ENCODE results near the gene PTPRD. TPM values are rescaled to one million over a fixed set of nuclear protein-coding genes. Genes with fewer than 3 reads are reported as not detected.

PTPRD gene
- total RNA-seq, 4 donors from 2014 or later = 19.6 to 78.9 (median 45.6) TPM

- Histone ChIP-seq H3K36me3 (no peaks in the 10 kb centered on the region), H3K27me3 (no peaks in the 10 kb centered on the region), H3K4me1 (no peaks in the 10 kb centered on the region), H3K9me3 (no peaks in the 10 kb centered on the region), H3K4me3 (replicated peaks in 1 of 3) (no peak overlapping the region), H3K27ac (no peak overlapping the region)
- TF ChIP-seq CTCF (IDR thresholded peaks at IDR 0.05) (no peak), POLR2A (IDR thresholded peaks at IDR 0.05) (no peak)
- DNase-seq = no peak
- intact Hi-C loops (cut with DNase I) = no loop called here
Observed at GRCh38 chr9:10003047-10003446, 609.8 kb downstream of the PTPRD start.

GRCh38 chr9:10000669-10001068, 612.1 kb downstream of the PTPRD start:
- 87 to 89% methylated on average over 9 of the region's 9 CpGs for WGBS, 2 donors
- H3K36me3 ChIP-seq = no peaks in the 10 kb centered on the region
- no peaks in the 10 kb centered on the region for H3K27me3 ChIP-seq
- H3K27ac ChIP-seq = no peak overlapping the region
- intact Hi-C loops (cut with DNase I) = no loop called here
- no peaks in the 10 kb centered on the region for H3K4me1 ChIP-seq
- DNase-seq = no peak
- H3K4me3 ChIP-seq (replicated peaks in 1 of 3) = no peak overlapping the region
- no peak for TF ChIP-seq CTCF (IDR thresholded peaks at IDR 0.05)
- TF ChIP-seq POLR2A (IDR thresholded peaks at IDR 0.05) = no peak
- no peaks in the 10 kb centered on the region for H3K9me3 ChIP-seq

GRCh38 chr9:9998491-9999287, 614.1 kb downstream of the PTPRD start:
- intact Hi-C loops (cut with DNase I) = no loop called here
- Histone ChIP-seq H3K9me3 (no peaks in the 10 kb centered on the region), H3K4me1 (no peaks in the 10 kb centered on the region), H3K36me3 (no peaks in the 10 kb centered on the region), H3K4me3 (replicated peaks in 1 of 3) (no peak overlapping the region), H3K27me3 (no peaks in the 10 kb centered on the region), H3K27ac (no peak overlapping the region)
- 29 to 36% methylated on average over 8 of the region's 8 CpGs for WGBS, 2 donors
- TF ChIP-seq POLR2A (IDR thresholded peaks at IDR 0.05) (no peak), CTCF (IDR thresholded peaks at IDR 0.05) (no peak)
- DNase-seq = no peak

- intact Hi-C loops (cut with DNase I) = no loop called here
- no peak overlapping the region for H3K27ac ChIP-seq
Observed at GRCh38 chr9:9997585-9997984, 615.2 kb downstream of the PTPRD start.

More at GRCh38 chr9:9997585-9997984, 615.2 kb downstream of the PTPRD start:
- H3K4me1 ChIP-seq = no peaks in the 10 kb centered on the region
- 43 to 57% methylated on average over 2 of the region's 2 CpGs for WGBS, 2 donors
- no peak for DNase-seq
- TF ChIP-seq POLR2A (IDR thresholded peaks at IDR 0.05) = no peak
- TF ChIP-seq CTCF (IDR thresholded peaks at IDR 0.05) = no peak
- no peak overlapping the region for H3K4me3 ChIP-seq (replicated peaks in 1 of 3)
- H3K36me3 ChIP-seq = no peaks in the 10 kb centered on the region
- H3K27me3 ChIP-seq = no peaks in the 10 kb centered on the region
- H3K9me3 ChIP-seq = no peaks in the 10 kb centered on the region

All from thyroid gland (tissue), 4 donors.